GM12878 (cell line): ENCODE results near the gene SLC9A8. TPM values are rescaled to one million over a fixed set of nuclear protein-coding genes. Genes with fewer than 3 reads are reported as not detected.

Experiments
- ATAC-seq: fragments of 200-7000 bp; cut with Tn5 transposase; 3 replicates; pipeline ENCODE4 v1.9.1; 2020; ENCODE audit warnings: mild to moderate bottlenecking, moderate library complexity
- BruUV-seq: library from RNA; stranded (reverse); fragments of 400-500 nt; replicated peaks from 2 replicates; lab custom pipeline; 2021; lab: Mats Ljungman, UMichigan
- CTCF ChIA-PET: fragments of 300-600 bp; sonication (Branson Sonifier 250); formaldehyde crosslinking; extraction: SDS; loops from one replicate; lab custom pipeline; 2021; ENCODE audit warnings: inconsistent platforms; lab: Yijun Ruan, JAX
- POLR2A ChIA-PET: fragments of 350-600 bp; formaldehyde crosslinking; extraction: SDS; loops from one replicate; lab custom pipeline; 2021; ENCODE audit warnings: inconsistent platforms; lab: Charles Lee
- RAD21 ChIA-PET: fragments of 300-600 bp; sonication (Branson Sonifier 250); formaldehyde crosslinking; loops from one replicate; lab custom pipeline; 2023; ENCODE audit warnings: antibody characterized with exemption; ENCODE audit not compliant: unreplicated experiment; lab: Charles Lee
- SMC1A ChIA-PET: fragments of 300-600 bp; sonication (Branson Sonifier 250); formaldehyde crosslinking; loops from one replicate; lab custom pipeline; 2023; ENCODE audit not compliant: unreplicated experiment, uncharacterized antibody; lab: Charles Lee
- DNase-seq: peaks from one replicate; pipeline ENCODE4 v3.0.0-alpha.2; 2011; ENCODE audit warnings: low read depth, low spot score
- FAIRE-seq: peaks from 3 replicates; lab custom pipeline; 2011; peaks lifted over from hg19 to GRCh38; lab: Jason Lieb, UNC
- H2AFZ ChIP-seq: 2 replicates; pipeline ENCODE4 v1.6.0; 2011; ENCODE audit warnings: low read depth, low read length, control low read depth; ENCODE audit not compliant: control insufficient read depth
- H3K27ac ChIP-seq: 2 replicates; pipeline ENCODE4 v1.5.1; 2011; ENCODE audit warnings: control low read depth; ENCODE audit not compliant: control insufficient read depth, insufficient read depth
- H3K27me3 ChIP-seq, 2 experiments: replicated peaks in 1 of 2; 2 replicates each; pipeline versions ENCODE4 v1.6.0 to v1.6.1; 2011; ENCODE audit warnings: low read length in 1 of 2; ENCODE audit not compliant: control insufficient read depth in 2 of 2, insufficient read depth in 2 of 2
- H3K36me3 ChIP-seq, 2 experiments: 2 replicates each; pipeline ENCODE4 v1.5.1; 2011; ENCODE audit warnings: low read length in 1 of 2; ENCODE audit not compliant: control insufficient read depth in 2 of 2, insufficient read depth in 2 of 2
- H3K4me1 ChIP-seq: 2 replicates; pipeline ENCODE4 v1.6.1; 2011; ENCODE audit warnings: mild to moderate bottlenecking, low read length, moderate library complexity, mixed read lengths; ENCODE audit not compliant: control insufficient read depth, insufficient read depth
- H3K4me2 ChIP-seq: 2 replicates; pipeline ENCODE4 v1.6.0; 2011; ENCODE audit warnings: control low read depth; ENCODE audit not compliant: control insufficient read depth, insufficient read depth
- H3K4me3 ChIP-seq: fragments of 200-600 bp; sonication (generic); 2 replicates; pipeline ENCODE4 v1.5.1; 2016
- H3K79me2 ChIP-seq: 2 replicates; pipeline ENCODE4 v1.6.0; 2011; ENCODE audit warnings: low read length; ENCODE audit not compliant: control insufficient read depth, insufficient read depth
- H3K9ac ChIP-seq: 2 replicates; pipeline ENCODE4 v1.8.0; 2011; ENCODE audit warnings: low read length, control low read depth, mixed read lengths; ENCODE audit not compliant: control insufficient read depth, insufficient read depth
- H3K9me3 ChIP-seq: replicated peaks from 3 replicates; pipeline ENCODE4 v1.5.1; 2011; ENCODE audit warnings: mild to moderate bottlenecking, low read length; ENCODE audit not compliant: control insufficient read depth, insufficient read depth
- H4K20me1 ChIP-seq: 2 replicates; pipeline ENCODE4 v1.6.0; 2011; ENCODE audit not compliant: control insufficient read depth, insufficient read depth
- BCL11A ChIP-seq: IDR thresholded peaks from 2 replicates; pipeline ENCODE4 v1.6.1; 2011; ENCODE audit warnings: low read depth, low read length
- BHLHE40 ChIP-seq, 2 experiments: fragments of 450-650 bp in 1 of 2; IDR thresholded peaks; 2 replicates each; pipeline ENCODE4 v1.6.1; 2011 to 2017; ENCODE audit warnings: low read depth in 2 of 2, borderline replicate concordance in 1 of 2, improper control_type of control experiment in 1 of 2, low read length in 1 of 2, mild to moderate bottlenecking in 1 of 2
- ESRRA ChIP-seq: IDR thresholded peaks from 2 replicates; pipeline ENCODE4 v1.6.1; 2012; ENCODE audit warnings: mild to moderate bottlenecking, low read length, improper control_type of control experiment
- FOXM1 ChIP-seq: IDR thresholded peaks from 2 replicates; pipeline ENCODE4 v1.6.1; 2012; ENCODE audit warnings: low read depth, mild to moderate bottlenecking, inconsistent platforms, low read length, moderate library complexity
- JUNB ChIP-seq: IDR thresholded peaks from 2 replicates; pipeline ENCODE4 v1.6.1; 2016; ENCODE audit warnings: antibody characterized with exemption, mild to moderate bottlenecking
- KLF5 ChIP-seq: fragments of 450-650 bp; IDR thresholded peaks from 2 replicates; pipeline ENCODE4 v1.6.1; 2014; ENCODE audit warnings: mild to moderate bottlenecking; ENCODE audit not compliant: partially characterized antibody
- PML ChIP-seq: IDR thresholded peaks from 2 replicates; pipeline ENCODE4 v1.6.1; 2012; ENCODE audit warnings: low read length, inconsistent platforms
- POU2F2 ChIP-seq: IDR thresholded peaks from 3 replicates; pipeline ENCODE4 v1.6.1; 2011; ENCODE audit warnings: low read depth, mild to moderate bottlenecking, low read length, borderline replicate concordance
- RELA ChIP-seq: fragments of 450-650 bp; IDR thresholded peaks from 2 replicates; pipeline ENCODE4 v1.8.0; 2014; ENCODE audit warnings: borderline replicate concordance; ENCODE audit not compliant: partially characterized antibody
- RFX5 ChIP-seq: IDR thresholded peaks from 2 replicates; pipeline ENCODE4 v1.6.1; 2011; ENCODE audit warnings: low read depth, low read length, improper control_type of control experiment
- RUNX3 ChIP-seq: IDR thresholded peaks from 2 replicates; pipeline ENCODE4 v1.6.1; 2012; ENCODE audit warnings: low read length, inconsistent platforms
- SMARCA5 ChIP-seq: fragments of 450-650 bp; IDR thresholded peaks from 2 replicates; pipeline ENCODE4 v1.6.1; 2017; ENCODE audit warnings: mild to moderate bottlenecking
- YBX1 ChIP-seq: fragments of 450-650 bp; IDR thresholded peaks from 2 replicates; pipeline ENCODE4 v1.6.1; 2016; ENCODE audit warnings: antibody characterized with exemption
- whole genome bisulfite sequencing: methylation state at CpG from one replicate; pipeline ENCODE4 v1.1.6; 2016; ENCODE audit warnings: low lambda C conversion rate; ENCODE audit not compliant: insufficient replicate concordance, insufficient coverage; ENCODE audit errors: missing lambda C conversion rate; 5-methylcytosine and 5-hydroxymethylcytosine counted together
- in situ Hi-C: fragments of 300-500 bp; cut with MboI; formaldehyde crosslinking; loops from 9 replicates; pipeline ENCODE4 v1.14.3; 2018; ENCODE audit warnings: mixed read lengths
- intact Hi-C: fragments of 100-400 bp; cut with micrococcal nuclease; formaldehyde crosslinking; loops from one replicate; pipeline ENCODE4 v1.14.2; 2022; ENCODE audit not compliant: unreplicated experiment
- polyA plus RNA-seq, 11 experiments: library from polyadenylated mRNA; depleted of rRNA in 4 of 11; unstranded in 6 of 11; stranded (reverse) in 5 of 11; fragments of >200 nt; fragmentation: Nextera tagmentation in 4 of 11; fragmentation: Illumina TruSeq in 1 of 11; extraction: Ambion mirVana in 4 of 11; extraction: Trizol in 1 of 11; gene quantifications; 1 replicate in 1 of 11; 2 replicates in 10 of 11; pipeline versions ENCODE4 v1.2.1 to v1.2.3, GENCODE V29; 2011 to 2016; ENCODE audit warnings: inconsistent platforms in 2 of 11, missing spikeins in 2 of 11, low read depth in 1 of 11
- total RNA-seq, 4 experiments: library from RNA; depleted of rRNA in 3 of 4; stranded (reverse); fragments of >200 nt in 3 of 4; fragmentation: Illumina TruSeq in 1 of 4; extraction: Trizol in 1 of 4; gene quantifications; 2 replicates each; pipeline versions ENCODE4 v1.2.1 to v1.2.3, GENCODE V29; 2013 to 2021
- TF ChIP-seq, protein P1 (sequence below): IDR thresholded peaks from 2 replicates; pipeline ENCODE4 v1.6.1; 2011; ENCODE audit warnings: low read depth, low read length, improper control_type of control experiment, borderline replicate concordance
- TF ChIP-seq, protein P2 (sequence below): fragments of 150-350 bp; IDR thresholded peaks from 2 replicates; pipeline ENCODE4 v1.6.1; 2014; ENCODE audit warnings: mild to moderate bottlenecking, low read depth, low read length

Gene SLC9A8
- total and polyA plus RNA-seq, 10 of the 15 experiments (the other 5 are each of a cell fraction or from before 2014, with no cell fraction given): 0.40 to 15.5 (median 6.5) TPM

DNA sequence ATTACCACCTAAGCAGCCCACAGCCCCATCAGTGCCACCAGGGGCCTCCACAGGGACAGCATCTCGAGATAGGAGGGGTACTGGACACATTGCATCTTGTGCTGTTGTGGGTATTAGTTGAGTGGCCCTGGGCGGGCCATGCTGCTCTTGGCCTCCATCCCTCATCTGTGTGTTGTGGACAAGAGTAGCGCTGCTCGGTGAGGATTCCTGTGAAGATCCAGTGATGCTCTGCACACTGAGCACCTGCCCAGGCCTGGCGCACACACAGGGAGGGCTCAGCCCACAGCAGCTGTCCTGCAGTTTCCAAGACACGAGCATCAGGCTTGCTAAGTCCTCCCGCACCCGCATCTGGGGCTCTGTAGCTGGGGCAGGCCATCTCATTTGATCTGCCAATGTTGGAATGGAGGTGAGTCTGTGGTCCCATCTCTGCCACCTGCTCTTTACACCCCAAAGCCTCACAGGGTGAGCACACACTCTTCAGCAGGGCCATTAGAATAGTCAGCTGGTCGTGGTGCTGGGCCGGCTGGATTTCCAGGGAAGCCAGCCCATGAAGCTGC, 70.7 kb downstream of the SLC9A8 start:
- H3K9me3 ChIP-seq: no peaks in the 10 kb centered on the region
- ChIA-PET CTCF (no interaction called here), POLR2A (no interaction called here), SMC1A (no interaction called here), RAD21 (no interaction called here)
- intact Hi-C loops: no loop called here
- no peaks in the 10 kb centered on the region for H3K4me1 ChIP-seq
- no peaks in the 10 kb centered on the region for H4K20me1 ChIP-seq
- H3K27me3 ChIP-seq: no peaks in the 10 kb centered on the region
- BruUV-seq: no TSS peak
- FAIRE-seq: no peak
- H3K9ac ChIP-seq: no peak overlapping the region
- no peak overlapping the region for H2AFZ ChIP-seq
- WGBS: 95% methylated on average over 10 of the region's 10 CpGs
- peaks cover 17 to 27% of the 10 kb centered on the region in 2 experiments for H3K36me3 ChIP-seq
- no peak for TF ChIP-seq BHLHE40 (IDR thresholded peaks at IDR 0.05; ENCODE audit: borderline replicate concordance in 1 of 2, low read depth in 2 of 2, low read length in 1 of 2)
- TF ChIP-seq RUNX3: no peak
- TF ChIP-seq SMARCA5: no peak
- no peak for TF ChIP-seq RFX5
- TF ChIP-seq BCL11A: no peak
- no peak for DNase-seq
- no peak overlapping the region for H3K4me3 ChIP-seq
- no peak overlapping the region for H3K4me2 ChIP-seq
- H3K79me2 ChIP-seq: no peaks in the 10 kb centered on the region
- in situ Hi-C loops: no loop called here
- ATAC-seq: no peak
- H3K27ac ChIP-seq: no peak overlapping the region

DNA sequence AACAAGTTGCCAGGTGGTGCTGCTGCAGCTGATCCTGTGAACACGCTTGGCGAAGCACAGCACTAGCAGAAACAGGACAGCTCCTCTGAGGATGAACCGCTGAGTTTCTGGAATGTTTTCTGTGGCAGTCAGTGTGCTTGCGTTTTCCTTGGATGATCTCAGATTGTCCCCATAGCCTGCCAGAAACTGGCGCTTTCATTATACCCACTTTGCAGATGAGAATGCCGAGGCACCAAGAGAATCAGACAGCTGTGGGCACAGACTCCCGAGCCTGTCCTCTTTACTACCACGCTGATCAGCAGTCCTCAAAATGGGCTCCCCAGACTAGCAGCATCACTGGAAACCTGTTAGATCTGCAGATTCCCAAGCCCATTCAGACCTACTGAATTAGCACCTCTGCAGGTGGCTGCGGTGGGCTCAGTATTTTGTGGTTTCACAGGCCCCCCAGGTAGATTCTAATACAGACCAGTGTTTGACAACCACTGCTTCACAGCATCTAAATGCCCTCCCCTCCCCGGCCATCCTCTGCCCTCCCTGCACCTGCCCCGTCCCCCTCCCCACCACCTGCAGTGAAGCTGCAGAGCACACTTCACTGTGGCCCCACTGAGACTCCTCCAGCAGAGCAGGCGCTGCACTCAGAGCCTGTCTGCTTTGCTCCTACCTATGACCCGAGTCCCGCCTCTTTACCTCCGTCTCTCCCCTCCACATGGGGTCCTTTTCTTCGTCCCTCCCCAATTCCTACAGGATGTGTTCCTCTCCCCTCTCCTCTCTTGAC, 73.1 kb downstream of the SLC9A8 start:
- Histone ChIP-seq H3K4me3 (no peak overlapping the region), H3K27me3 (no peaks in the 10 kb centered on the region), H4K20me1 (no peaks in the 10 kb centered on the region), H3K9ac (no peak overlapping the region), H3K79me2 (no peaks in the 10 kb centered on the region), H3K36me3 (peaks cover 17 to 33% of the 10 kb centered on the region in 2 experiments), H3K4me1 (no peaks in the 10 kb centered on the region), H3K4me2 (no peak overlapping the region), H3K27ac (no peak overlapping the region), H2AFZ (no peak overlapping the region), H3K9me3 (no peaks in the 10 kb centered on the region)
- ATAC-seq: no peak
- SMC1A ChIA-PET: interaction anchor here (0.5 to 5.6 kb wide), 2 partner anchors 68 to 276 kb away, joined by 3 to 44 read pairs; no protein-coding TSS in a partner anchor
- RAD21 ChIA-PET: interaction anchor here (1.8 to 2.1 kb wide), 3 partner anchors 84 to 276 kb away, joined by 6 to 12 read pairs (median 7); no protein-coding TSS in a partner anchor
- intact Hi-C loops: loop anchor here (5.0 kb wide), 1 partner anchor 553 kb away; no protein-coding TSS in a partner anchor
- CTCF ChIA-PET: interaction anchor here (0.6 to 2.1 kb wide), 7 partner anchors 8 to 342 kb away, joined by 3 to 6 read pairs (median 3); no protein-coding TSS in a partner anchor
- no TSS peak for BruUV-seq
- no peak for DNase-seq
- POLR2A ChIA-PET: interaction anchor here (0.6 kb wide), 1 partner anchor 190 kb away, joined by 3 read pairs; no protein-coding TSS in a partner anchor
- in situ Hi-C loops: no loop called here
- no peak for FAIRE-seq
- WGBS: 86% methylated on average over 16 of the region's 16 CpGs
- no peak for TF ChIP-seq RELA
- no peak for TF ChIP-seq FOXM1
- no peak for TF ChIP-seq PML
- TF ChIP-seq KLF5: no peak
- TF ChIP-seq, protein P1, sequence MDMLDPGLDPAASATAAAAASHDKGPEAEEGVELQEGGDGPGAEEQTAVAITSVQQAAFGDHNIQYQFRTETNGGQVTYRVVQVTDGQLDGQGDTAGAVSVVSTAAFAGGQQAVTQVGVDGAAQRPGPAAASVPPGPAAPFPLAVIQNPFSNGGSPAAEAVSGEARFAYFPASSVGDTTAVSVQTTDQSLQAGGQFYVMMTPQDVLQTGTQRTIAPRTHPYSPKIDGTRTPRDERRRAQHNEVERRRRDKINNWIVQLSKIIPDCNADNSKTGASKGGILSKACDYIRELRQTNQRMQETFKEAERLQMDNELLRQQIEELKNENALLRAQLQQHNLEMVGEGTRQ: no peak
- TF ChIP-seq YBX1: no peak
- TF ChIP-seq ESRRA: no peak
- no peak for TF ChIP-seq JUNB
- TF ChIP-seq POU2F2: no peak
- TF ChIP-seq, protein P2, sequence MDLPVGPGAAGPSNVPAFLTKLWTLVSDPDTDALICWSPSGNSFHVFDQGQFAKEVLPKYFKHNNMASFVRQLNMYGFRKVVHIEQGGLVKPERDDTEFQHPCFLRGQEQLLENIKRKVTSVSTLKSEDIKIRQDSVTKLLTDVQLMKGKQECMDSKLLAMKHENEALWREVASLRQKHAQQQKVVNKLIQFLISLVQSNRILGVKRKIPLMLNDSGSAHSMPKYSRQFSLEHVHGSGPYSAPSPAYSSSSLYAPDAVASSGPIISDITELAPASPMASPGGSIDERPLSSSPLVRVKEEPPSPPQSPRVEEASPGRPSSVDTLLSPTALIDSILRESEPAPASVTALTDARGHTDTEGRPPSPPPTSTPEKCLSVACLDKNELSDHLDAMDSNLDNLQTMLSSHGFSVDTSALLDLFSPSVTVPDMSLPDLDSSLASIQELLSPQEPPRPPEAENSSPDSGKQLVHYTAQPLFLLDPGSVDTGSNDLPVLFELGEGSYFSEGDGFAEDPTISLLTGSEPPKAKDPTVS: no peak
